Esophagus squamous epithelium (tissue), 5 donors: Measurements from ENCODE around the gene PCDHGB5. TPM values are rescaled to one million over a fixed set of nuclear protein-coding genes. Genes with fewer than 3 reads are reported as not detected.

ENCODE experiments used
- DNase-seq: peaks from one replicate; lab custom pipeline; 2025; lab: John Stamatoyannopoulos, UW
- H3K27ac ChIP-seq, 4 donors: fragments of 200-600 bp; sonication (generic); one replicate each; pipeline ENCODE4 v1.5.1; 2016 to 2019; ENCODE audit warnings: mild to moderate bottlenecking in 1 of 4
- H3K27me3 ChIP-seq, 4 donors: fragments of 200-600 bp; sonication (generic); 1 replicate in 3 of 4; 2 replicates in 1 of 4; pipeline versions ENCODE4 v1.5.1 to v1.6.0; 2017 to 2021; ENCODE audit warnings: antibody characterized with exemption in 1 of 4
- H3K36me3 ChIP-seq, 3 donors: fragments of 200-600 bp; sonication (generic); one replicate each; pipeline ENCODE4 v1.5.1; 2016 to 2019
- H3K4me1 ChIP-seq, 3 donors: fragments of 200-600 bp; sonication (generic); one replicate each; pipeline ENCODE4 v1.5.1; 2017 to 2019
- H3K4me3 ChIP-seq, 4 donors: fragments of 200-600 bp; sonication (generic); 1 replicate in 3 of 4; 2 replicates in 1 of 4; pipeline ENCODE4 v1.5.1; 2016 to 2019; ENCODE audit warnings: mild to moderate bottlenecking in 2 of 4, moderate library complexity in 1 of 4
- H3K9me3 ChIP-seq, 3 donors: fragments of 200-600 bp; sonication (generic); one replicate each; pipeline ENCODE4 v1.5.1; 2016 to 2019
- POLR2A ChIP-seq, 4 donors: fragments of 450-650 bp; IDR thresholded peaks; one replicate each; pipeline ENCODE4 v1.6.1; 2017; ENCODE audit warnings: antibody characterized with exemption in 4 of 4, mild to moderate bottlenecking in 4 of 4, moderate library complexity in 3 of 4
- WGBS, 2 donors: methylation state at CpG; one replicate each; pipeline ENCODE4 v1.1.5; 2018; 5-methylcytosine and 5-hydroxymethylcytosine counted together
- intact Hi-C: fragments of 100-400 bp; cut with DNase I; formaldehyde crosslinking; loops from one replicate; pipeline ENCODE4 v1.15.0; 2022
- total RNA-seq, 4 donors: library from RNA; depleted of rRNA; stranded (reverse); fragments of >200 nt; gene quantifications; one replicate each; pipeline ENCODE4 v1.1.0, GENCODE V29; 2016
- TF ChIP-seq, protein P1 (sequence below), 6 experiments: fragments of 450-650 bp in 4 of 6; fragments of 200-600 bp in 2 of 6; sonication (generic) in 2 of 6; IDR thresholded peaks; one replicate each; pipeline ENCODE4 v1.5.1; 2016 to 2019; ENCODE audit warnings: antibody characterized with exemption in 6 of 6, mild to moderate bottlenecking in 4 of 6, moderate library complexity in 4 of 6
- donor health status: DM: yes; HTN: yes; CAD: no.

Gene PCDHGB5
- total RNA-seq, 4 donors from 2014 or later = 5.5 to 7.5 (median 6.7) TPM

DNA sequence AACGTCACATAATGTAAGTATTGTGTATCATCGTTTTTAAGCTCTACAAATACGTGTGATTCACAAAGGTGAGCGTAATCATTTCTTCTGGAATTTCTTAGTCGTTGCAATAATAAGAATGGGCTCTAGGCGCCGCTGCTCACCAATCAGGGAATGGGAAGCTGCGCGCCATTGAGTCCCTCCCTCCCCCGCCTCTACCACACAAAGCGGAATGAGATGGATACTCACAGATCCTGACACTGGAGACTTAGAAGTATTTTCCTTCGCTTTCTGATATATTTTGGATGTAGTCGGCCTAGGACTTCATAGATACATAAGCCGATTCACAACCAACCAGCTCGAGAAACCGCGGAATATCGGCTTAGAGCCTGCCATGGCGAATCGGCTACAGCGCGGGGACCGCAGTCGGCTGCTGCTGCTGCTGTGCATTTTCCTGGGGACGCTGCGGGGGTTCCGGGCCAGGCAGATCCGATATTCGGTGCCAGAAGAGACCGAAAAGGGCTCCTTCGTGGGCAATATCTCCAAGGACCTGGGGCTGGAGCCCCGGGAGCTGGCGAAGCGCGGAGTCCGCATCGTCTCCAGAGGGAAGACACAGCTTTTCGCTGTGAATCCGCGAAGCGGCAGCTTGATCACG is 23.2 kb downstream of the PCDHGB5 start, which contains the start of gene PCDHGA11:
Gene PCDHGA11 (plus strand): TSS at position 197 of the 634 bp plus-strand sequence. CDS start 177 bp downstream, at position 374.
- H3K9me3 ChIP-seq = peaks cover 23 to 100% (median 92%) of the 10 kb centered on the region in 3 donors

DNA sequence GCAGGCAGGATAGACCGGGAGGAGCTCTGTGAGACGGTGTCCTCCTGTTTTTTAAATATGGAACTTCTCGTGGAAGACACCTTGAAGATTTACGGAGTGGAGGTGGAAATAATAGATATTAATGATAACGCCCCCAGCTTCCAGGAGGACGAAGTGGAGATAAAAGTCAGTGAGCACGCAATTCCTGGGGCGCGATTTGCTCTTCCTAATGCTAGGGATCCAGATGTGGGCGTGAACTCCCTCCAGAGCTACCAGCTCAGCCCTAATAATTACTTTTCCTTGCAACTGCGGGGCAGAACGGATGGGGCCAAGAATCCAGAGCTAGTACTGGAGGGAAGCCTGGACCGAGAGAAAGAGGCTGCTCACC is 23.7 kb downstream of the PCDHGB5 start:
- Histone ChIP-seq H3K9me3 (peaks cover 23 to 100% (median 93%) of the 10 kb centered on the region in 3 donors), H3K4me1 (peaks cover 0 to 8% (median 0%) of the 10 kb centered on the region in 3 donors), H3K27ac (no peak overlapping the region), H3K27me3 (peaks cover 0 to 36% (median 0%) of the 10 kb centered on the region in 4 donors), H3K4me3 (peak overlapping the region in 3 of 4 donors; percentile 24 to 58 (median 31)), H3K36me3 (peaks cover 0 to 9% (median 0%) of the 10 kb centered on the region in 3 donors)
- TF ChIP-seq, protein P1, sequence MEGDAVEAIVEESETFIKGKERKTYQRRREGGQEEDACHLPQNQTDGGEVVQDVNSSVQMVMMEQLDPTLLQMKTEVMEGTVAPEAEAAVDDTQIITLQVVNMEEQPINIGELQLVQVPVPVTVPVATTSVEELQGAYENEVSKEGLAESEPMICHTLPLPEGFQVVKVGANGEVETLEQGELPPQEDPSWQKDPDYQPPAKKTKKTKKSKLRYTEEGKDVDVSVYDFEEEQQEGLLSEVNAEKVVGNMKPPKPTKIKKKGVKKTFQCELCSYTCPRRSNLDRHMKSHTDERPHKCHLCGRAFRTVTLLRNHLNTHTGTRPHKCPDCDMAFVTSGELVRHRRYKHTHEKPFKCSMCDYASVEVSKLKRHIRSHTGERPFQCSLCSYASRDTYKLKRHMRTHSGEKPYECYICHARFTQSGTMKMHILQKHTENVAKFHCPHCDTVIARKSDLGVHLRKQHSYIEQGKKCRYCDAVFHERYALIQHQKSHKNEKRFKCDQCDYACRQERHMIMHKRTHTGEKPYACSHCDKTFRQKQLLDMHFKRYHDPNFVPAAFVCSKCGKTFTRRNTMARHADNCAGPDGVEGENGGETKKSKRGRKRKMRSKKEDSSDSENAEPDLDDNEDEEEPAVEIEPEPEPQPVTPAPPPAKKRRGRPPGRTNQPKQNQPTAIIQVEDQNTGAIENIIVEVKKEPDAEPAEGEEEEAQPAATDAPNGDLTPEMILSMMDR (IDR thresholded peaks at IDR 0.05) = no peak
- no peak for TF ChIP-seq POLR2A (IDR thresholded peaks at IDR 0.05)
- no peak for DNase-seq
- WGBS, 2 donors = 14 to 16% methylated on average over 12 to 13 of the region's 13 CpGs
- intact Hi-C loops = no loop called here

More for the DNA sequence above, 23.2 kb downstream of the PCDHGB5 start, which contains the start of gene PCDHGA11:
- Histone ChIP-seq H3K4me1 (peaks cover 0 to 8% (median 0%) of the 10 kb centered on the region in 3 donors), H3K4me3 (peak within 1 kb of the TSS in 3 of 4 donors; percentile 24 to 58 (median 31)), H3K27me3 (peaks cover 0 to 36% (median 0%) of the 10 kb centered on the region in 4 donors), H3K36me3 (peaks cover 0 to 9% (median 0%) of the 10 kb centered on the region in 3 donors), H3K27ac (no peak within 1 kb of the TSS)
- 13 to 28% methylated on average over 16 to 31 of the region's 42 CpGs for WGBS, 2 donors
- intact Hi-C loops = no loop called here
- DNase-seq = no peak
- TF ChIP-seq, protein P1 (IDR thresholded peaks at IDR 0.05) = peak in 5 of 6 experiments; percentile 15 to 44 (median 24)
- TF ChIP-seq POLR2A (IDR thresholded peaks at IDR 0.05) = no peak

DNA sequence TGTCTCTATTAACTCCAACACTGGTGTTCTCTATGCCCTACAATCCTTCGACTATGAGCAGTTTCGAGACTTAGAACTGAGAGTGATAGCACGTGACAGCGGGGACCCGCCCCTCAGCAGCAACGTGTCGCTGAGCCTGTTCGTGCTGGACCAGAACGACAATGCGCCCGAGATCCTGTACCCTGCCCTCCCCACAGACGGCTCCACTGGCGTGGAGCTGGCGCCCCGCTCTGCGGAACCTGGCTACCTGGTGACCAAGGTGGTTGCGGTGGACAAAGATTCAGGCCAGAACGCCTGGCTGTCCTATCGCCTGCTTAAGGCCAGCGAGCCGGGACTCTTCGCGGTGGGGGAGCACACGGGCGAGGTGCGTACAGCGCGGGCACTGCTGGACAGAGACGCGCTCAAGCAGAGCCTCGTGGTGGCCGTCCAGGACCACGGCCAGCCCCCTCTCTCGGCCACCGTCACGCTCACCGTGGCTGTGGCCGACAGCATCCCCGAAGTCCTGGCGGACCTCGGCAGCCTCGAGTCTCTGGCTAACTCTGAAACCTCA is 25.1 kb downstream of the PCDHGB5 start:
- DNase-seq = no peak
- WGBS, 2 donors = no CpG with 5 or more reads among the region's 42 CpGs
- no peak for TF ChIP-seq POLR2A (IDR thresholded peaks at IDR 0.05)
- TF ChIP-seq, protein P1 (IDR thresholded peaks at IDR 0.05) = no peak
- intact Hi-C loops = no loop called here
- Histone ChIP-seq H3K4me3 (peak overlapping the region in 1 of 4 donors; percentile 5), H3K36me3 (peaks cover 0 to 9% (median 0%) of the 10 kb centered on the region in 3 donors), H3K27ac (no peak overlapping the region), H3K27me3 (peaks cover 0 to 39% (median 0%) of the 10 kb centered on the region in 4 donors), H3K9me3 (peaks cover 29 to 100% (median 93%) of the 10 kb centered on the region in 3 donors), H3K4me1 (peaks cover 0 to 8% (median 0%) of the 10 kb centered on the region in 3 donors)

DNA sequence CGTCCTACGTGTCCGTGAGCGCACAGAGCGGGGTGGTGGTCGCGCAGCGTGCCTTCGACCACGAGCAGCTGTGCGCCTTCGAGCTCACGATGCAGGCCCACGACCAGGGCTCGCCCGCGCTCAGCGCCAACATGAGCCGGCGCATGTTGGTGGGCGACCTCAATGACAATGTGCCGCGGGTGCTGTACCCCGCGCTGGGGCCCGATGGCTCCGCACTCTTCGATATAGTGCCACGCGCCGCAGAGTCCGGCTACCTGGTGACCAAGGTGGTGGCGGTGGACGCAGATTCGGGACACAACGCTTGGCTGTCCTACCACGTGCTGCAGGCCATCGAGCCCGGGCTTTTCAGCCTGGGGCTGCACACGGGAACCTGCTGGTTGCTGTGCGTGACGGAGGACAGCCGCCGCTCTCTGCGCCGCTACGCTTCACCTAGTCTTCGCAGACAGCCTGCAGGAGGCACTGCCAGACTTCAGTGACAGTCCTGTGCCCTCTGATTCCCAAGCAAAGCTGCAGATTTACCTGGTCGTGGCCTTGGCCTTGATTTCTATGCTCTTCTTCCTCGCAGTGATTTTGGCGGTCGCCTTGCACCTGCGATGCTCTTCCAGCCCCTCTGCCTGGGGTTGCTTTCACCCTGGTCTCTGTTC is 30.2 kb downstream of the PCDHGB5 start:
- intact Hi-C loops = no loop called here
- no peak for DNase-seq
- WGBS, 2 donors = 53 to 57% methylated on average over 18 to 28 of the region's 53 CpGs

More for the DNA sequence above, 30.2 kb downstream of the PCDHGB5 start:
- Histone ChIP-seq H3K4me1 (peaks cover 0 to 12% (median 0%) of the 10 kb centered on the region in 3 donors), H3K4me3 (peak overlapping the region in 1 of 4 donors; percentile 8), H3K27ac (no peak overlapping the region), H3K36me3 (no peaks in the 10 kb centered on the region), H3K27me3 (peaks cover 0 to 12% (median 0%) of the 10 kb centered on the region in 4 donors), H3K9me3 (peaks cover 15 to 100% (median 90%) of the 10 kb centered on the region in 3 donors)
- no peak for TF ChIP-seq POLR2A (IDR thresholded peaks at IDR 0.05)
- TF ChIP-seq, protein P1 (IDR thresholded peaks at IDR 0.05) = no peak
